ENCODE results near the gene ARRB1.

ARRB1 gene

DNA sequence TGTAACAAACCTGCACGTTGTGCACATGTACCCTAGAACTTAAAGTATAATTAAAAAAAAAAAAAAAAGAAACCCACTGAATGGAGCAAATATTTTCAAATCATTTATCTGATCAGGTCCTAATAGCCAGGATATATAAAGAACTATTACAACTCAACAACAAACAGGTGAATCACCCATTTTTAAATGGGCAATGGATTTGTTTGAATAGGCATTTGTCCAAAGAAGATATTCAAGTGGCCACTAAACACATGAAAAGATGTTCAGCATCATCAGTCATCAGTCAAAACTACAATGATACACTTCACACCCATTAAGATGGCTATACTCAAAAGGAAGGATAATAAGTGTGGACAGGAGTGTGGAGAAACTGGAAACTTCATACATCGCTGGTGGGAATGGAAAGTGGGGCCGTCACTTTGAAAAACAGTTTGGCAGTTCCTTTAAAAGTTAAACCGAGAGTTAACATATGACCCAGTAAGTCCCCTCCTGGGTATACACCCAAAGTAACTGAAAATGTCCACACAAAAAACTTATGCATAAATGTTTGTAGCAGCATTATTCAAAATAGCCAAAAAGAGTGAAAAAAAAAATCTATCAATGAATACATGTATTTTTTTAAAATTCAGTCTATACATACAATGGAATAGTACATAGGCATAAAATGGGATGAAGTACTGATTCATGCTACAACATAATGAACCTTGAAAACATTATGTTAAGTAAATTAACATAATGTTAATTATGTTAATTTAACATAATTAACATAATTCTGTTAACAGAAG is 53.1 kb downstream of the ARRB1 start:
- H3K4me1 ChIP-seq (ENCODE audit: control insufficient read depth, insufficient read depth, low read length) = no peaks in the 10 kb centered on the region
- H3K4me3 ChIP-seq (ENCODE audit: low read depth, low read length) = no peak overlapping the region
- ChIA-PET POLR2A (no interaction called here), CTCF (no interaction called here)
- H3K9me3 ChIP-seq (ENCODE audit: control insufficient read depth, insufficient read depth, low read depth, low read length) = no peaks in the 10 kb centered on the region
- H3K27ac ChIP-seq (ENCODE audit: extremely low read depth, low read depth, low read length) = no peak overlapping the region
- TF ChIP-seq, protein P1, sequence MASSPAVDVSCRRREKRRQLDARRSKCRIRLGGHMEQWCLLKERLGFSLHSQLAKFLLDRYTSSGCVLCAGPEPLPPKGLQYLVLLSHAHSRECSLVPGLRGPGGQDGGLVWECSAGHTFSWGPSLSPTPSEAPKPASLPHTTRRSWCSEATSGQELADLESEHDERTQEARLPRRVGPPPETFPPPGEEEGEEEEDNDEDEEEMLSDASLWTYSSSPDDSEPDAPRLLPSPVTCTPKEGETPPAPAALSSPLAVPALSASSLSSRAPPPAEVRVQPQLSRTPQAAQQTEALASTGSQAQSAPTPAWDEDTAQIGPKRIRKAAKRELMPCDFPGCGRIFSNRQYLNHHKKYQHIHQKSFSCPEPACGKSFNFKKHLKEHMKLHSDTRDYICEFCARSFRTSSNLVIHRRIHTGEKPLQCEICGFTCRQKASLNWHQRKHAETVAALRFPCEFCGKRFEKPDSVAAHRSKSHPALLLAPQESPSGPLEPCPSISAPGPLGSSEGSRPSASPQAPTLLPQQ (tag by site-specific recombination; IDR thresholded peaks at IDR 0.05) = peak; percentile 73
- TF ChIP-seq, protein P2, sequence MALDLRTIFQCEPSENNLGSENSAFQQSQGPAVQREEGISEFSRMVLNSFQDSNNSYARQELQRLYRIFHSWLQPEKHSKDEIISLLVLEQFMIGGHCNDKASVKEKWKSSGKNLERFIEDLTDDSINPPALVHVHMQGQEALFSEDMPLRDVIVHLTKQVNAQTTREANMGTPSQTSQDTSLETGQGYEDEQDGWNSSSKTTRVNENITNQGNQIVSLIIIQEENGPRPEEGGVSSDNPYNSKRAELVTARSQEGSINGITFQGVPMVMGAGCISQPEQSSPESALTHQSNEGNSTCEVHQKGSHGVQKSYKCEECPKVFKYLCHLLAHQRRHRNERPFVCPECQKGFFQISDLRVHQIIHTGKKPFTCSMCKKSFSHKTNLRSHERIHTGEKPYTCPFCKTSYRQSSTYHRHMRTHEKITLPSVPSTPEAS (tag by site-specific recombination; IDR thresholded peaks at IDR 0.05) = no peak
- peak; percentile 48; the same call in 1 of the 2 replicates for TF ChIP-seq ZFP69B (tag by site-specific recombination; IDR thresholded peaks at IDR 0.05)
- no peaks in the 10 kb centered on the region for H3K36me3 ChIP-seq (ENCODE audit: control insufficient read depth in 2 of 2, insufficient read depth in 1 of 2, low read length in 2 of 2)

DNA sequence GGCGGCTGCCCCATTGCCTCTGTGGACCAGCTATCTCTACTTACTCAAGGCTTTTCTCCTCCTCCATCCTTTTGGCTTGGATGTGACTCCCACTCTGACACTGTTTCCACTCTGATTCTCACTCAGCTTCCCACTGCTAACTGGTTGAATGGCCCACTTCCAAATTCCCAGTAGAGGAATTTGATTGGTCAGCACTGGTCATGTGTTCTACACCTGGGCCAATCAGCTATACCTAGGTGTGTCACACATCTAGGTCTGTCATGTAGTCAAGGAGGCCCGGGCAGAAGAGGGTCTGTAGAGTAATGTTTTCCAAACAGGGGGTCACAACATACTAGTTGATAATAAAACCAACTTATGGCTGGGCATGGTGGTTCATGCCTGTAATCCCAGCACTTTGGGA is 57.6 kb downstream of the ARRB1 start:
- no peaks in the 10 kb centered on the region for H3K36me3 ChIP-seq (ENCODE audit: control insufficient read depth in 2 of 2, insufficient read depth in 1 of 2, low read length in 2 of 2)
- ChIA-PET POLR2A (no interaction called here), CTCF (interaction anchor here (0.6 kb wide), 1 partner anchor 271 kb away, joined by 3 read pairs; no protein-coding TSS in a partner anchor)
- TF ChIP-seq ZBTB48 (tag by site-specific recombination; IDR thresholded peaks at IDR 0.05) = no peak
- TF ChIP-seq, protein P3, sequence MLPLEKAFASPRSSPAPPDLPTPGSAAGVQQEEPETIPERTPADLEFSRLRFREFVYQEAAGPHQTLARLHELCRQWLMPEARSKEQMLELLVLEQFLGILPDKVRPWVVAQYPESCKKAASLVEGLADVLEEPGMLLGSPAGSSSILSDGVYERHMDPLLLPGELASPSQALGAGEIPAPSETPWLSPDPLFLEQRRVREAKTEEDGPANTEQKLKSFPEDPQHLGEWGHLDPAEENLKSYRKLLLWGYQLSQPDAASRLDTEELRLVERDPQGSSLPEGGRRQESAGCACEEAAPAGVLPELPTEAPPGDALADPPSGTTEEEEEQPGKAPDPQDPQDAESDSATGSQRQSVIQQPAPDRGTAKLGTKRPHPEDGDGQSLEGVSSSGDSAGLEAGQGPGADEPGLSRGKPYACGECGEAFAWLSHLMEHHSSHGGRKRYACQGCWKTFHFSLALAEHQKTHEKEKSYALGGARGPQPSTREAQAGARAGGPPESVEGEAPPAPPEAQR (tag by site-specific recombination; IDR thresholded peaks at IDR 0.05) = no peak
- no peak for TF ChIP-seq ZNF175 (tag by site-specific recombination; IDR thresholded peaks at IDR 0.05)
- TF ChIP-seq SCRT2 (tag by site-specific recombination; IDR thresholded peaks at IDR 0.05) = no peak
- TF ChIP-seq ZNF202 (tag by site-specific recombination; IDR thresholded peaks at IDR 0.05; ENCODE audit: borderline replicate concordance) = no peak
- TF ChIP-seq, protein P4, sequence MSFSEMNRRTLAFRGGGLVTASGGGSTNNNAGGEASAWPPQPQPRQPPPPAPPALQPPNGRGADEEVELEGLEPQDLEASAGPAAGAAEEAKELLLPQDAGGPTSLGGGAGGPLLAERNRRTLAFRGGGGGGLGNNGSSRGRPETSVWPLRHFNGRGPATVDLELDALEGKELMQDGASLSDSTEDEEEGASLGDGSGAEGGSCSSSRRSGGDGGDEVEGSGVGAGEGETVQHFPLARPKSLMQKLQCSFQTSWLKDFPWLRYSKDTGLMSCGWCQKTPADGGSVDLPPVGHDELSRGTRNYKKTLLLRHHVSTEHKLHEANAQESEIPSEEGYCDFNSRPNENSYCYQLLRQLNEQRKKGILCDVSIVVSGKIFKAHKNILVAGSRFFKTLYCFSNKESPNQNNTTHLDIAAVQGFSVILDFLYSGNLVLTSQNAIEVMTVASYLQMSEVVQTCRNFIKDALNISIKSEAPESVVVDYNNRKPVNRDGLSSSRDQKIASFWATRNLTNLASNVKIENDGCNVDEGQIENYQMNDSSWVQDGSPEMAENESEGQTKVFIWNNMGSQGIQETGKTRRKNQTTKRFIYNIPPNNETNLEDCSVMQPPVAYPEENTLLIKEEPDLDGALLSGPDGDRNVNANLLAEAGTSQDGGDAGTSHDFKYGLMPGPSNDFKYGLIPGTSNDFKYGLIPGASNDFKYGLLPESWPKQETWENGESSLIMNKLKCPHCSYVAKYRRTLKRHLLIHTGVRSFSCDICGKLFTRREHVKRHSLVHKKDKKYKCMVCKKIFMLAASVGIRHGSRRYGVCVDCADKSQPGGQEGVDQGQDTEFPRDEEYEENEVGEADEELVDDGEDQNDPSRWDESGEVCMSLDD (tag by site-specific recombination; IDR thresholded peaks at IDR 0.05) = no peak
- no peak for TF ChIP-seq ZNF404 (tag by site-specific recombination; IDR thresholded peaks at IDR 0.05)
- no peak for TF ChIP-seq ZNF701 (tag by site-specific recombination; IDR thresholded peaks at IDR 0.05)
- TF ChIP-seq, protein P5, sequence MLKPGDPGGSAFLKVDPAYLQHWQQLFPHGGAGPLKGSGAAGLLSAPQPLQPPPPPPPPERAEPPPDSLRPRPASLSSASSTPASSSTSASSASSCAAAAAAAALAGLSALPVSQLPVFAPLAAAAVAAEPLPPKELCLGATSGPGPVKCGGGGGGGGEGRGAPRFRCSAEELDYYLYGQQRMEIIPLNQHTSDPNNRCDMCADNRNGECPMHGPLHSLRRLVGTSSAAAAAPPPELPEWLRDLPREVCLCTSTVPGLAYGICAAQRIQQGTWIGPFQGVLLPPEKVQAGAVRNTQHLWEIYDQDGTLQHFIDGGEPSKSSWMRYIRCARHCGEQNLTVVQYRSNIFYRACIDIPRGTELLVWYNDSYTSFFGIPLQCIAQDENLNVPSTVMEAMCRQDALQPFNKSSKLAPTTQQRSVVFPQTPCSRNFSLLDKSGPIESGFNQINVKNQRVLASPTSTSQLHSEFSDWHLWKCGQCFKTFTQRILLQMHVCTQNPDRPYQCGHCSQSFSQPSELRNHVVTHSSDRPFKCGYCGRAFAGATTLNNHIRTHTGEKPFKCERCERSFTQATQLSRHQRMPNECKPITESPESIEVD (tag by site-specific recombination; IDR thresholded peaks at IDR 0.05) = no peak
- no peak for TF ChIP-seq SALL2 (tag by site-specific recombination; IDR thresholded peaks at IDR 0.05; ENCODE audit: borderline replicate concordance)
- TF ChIP-seq, protein P6, sequence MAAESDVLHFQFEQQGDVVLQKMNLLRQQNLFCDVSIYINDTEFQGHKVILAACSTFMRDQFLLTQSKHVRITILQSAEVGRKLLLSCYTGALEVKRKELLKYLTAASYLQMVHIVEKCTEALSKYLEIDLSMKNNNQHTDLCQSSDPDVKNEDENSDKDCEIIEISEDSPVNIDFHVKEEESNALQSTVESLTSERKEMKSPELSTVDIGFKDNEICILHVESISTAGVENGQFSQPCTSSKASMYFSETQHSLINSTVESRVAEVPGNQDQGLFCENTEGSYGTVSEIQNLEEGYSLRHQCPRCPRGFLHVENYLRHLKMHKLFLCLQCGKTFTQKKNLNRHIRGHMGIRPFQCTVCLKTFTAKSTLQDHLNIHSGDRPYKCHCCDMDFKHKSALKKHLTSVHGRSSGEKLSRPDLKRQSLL (tag by site-specific recombination; IDR thresholded peaks at IDR 0.05) = no peak
- no peak for TF ChIP-seq KLF10 (tag by site-specific recombination; IDR thresholded peaks at IDR 0.05)
- TF ChIP-seq HOXD13 (CRISPR knock-in tag; IDR thresholded peaks at IDR 0.05; ENCODE audit: borderline replicate concordance) = no peak
- TF ChIP-seq, protein P7, sequence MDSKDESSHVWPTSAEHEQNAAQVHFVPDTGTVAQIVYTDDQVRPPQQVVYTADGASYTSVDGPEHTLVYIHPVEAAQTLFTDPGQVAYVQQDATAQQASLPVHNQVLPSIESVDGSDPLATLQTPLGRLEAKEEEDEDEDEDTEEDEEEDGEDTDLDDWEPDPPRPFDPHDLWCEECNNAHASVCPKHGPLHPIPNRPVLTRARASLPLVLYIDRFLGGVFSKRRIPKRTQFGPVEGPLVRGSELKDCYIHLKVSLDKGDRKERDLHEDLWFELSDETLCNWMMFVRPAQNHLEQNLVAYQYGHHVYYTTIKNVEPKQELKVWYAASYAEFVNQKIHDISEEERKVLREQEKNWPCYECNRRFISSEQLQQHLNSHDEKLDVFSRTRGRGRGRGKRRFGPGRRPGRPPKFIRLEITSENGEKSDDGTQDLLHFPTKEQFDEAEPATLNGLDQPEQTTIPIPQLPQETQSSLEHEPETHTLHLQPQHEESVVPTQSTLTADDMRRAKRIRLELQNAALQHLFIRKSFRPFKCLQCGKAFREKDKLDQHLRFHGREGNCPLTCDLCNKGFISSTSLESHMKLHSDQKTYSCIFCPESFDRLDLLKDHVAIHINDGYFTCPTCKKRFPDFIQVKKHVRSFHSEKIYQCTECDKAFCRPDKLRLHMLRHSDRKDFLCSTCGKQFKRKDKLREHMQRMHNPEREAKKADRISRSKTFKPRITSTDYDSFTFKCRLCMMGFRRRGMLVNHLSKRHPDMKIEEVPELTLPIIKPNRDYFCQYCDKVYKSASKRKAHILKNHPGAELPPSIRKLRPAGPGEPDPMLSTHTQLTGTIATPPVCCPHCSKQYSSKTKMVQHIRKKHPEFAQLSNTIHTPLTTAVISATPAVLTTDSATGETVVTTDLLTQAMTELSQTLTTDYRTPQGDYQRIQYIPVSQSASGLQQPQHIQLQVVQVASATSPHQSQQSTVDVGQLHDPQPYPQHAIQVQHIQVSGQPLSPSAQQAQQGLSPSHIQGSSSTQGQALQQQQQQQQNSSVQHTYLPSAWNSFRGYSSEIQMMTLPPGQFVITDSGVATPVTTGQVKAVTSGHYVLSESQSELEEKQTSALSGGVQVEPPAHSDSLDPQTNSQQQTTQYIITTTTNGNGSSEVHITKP (tag by site-specific recombination; IDR thresholded peaks at IDR 0.05) = no peak
- H3K9me3 ChIP-seq (ENCODE audit: control insufficient read depth, insufficient read depth, low read depth, low read length) = no peaks in the 10 kb centered on the region
- no peaks in the 10 kb centered on the region for H3K4me1 ChIP-seq (ENCODE audit: control insufficient read depth, insufficient read depth, low read length)
- no peak overlapping the region for H3K27ac ChIP-seq (ENCODE audit: extremely low read depth, low read depth, low read length)
- no peak overlapping the region for H3K4me3 ChIP-seq (ENCODE audit: low read depth, low read length)
